ENCODE results near the gene SETD2.

- TF ChIP-seq, protein P1, sequence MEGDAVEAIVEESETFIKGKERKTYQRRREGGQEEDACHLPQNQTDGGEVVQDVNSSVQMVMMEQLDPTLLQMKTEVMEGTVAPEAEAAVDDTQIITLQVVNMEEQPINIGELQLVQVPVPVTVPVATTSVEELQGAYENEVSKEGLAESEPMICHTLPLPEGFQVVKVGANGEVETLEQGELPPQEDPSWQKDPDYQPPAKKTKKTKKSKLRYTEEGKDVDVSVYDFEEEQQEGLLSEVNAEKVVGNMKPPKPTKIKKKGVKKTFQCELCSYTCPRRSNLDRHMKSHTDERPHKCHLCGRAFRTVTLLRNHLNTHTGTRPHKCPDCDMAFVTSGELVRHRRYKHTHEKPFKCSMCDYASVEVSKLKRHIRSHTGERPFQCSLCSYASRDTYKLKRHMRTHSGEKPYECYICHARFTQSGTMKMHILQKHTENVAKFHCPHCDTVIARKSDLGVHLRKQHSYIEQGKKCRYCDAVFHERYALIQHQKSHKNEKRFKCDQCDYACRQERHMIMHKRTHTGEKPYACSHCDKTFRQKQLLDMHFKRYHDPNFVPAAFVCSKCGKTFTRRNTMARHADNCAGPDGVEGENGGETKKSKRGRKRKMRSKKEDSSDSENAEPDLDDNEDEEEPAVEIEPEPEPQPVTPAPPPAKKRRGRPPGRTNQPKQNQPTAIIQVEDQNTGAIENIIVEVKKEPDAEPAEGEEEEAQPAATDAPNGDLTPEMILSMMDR (IDR thresholded peaks at IDR 0.05): no peak
- no peak for TF ChIP-seq POLR2A (IDR thresholded peaks at IDR 0.05)
These were observed 156.9 kb downstream of the SETD2 start for GRCh38 chr3:47007001-47007400.

Measured in lower leg skin (tissue), 3 donors.